ENCODE data around the gene PRKAB1.

The PRKAB1 gene

GRCh38 chr12:119714614-119715267, 46.8 kb downstream of the PRKAB1 start:
- peak; percentile 28 for DNase-seq

GRCh38 chr12:119715268-119715620, 47.3 kb downstream of the PRKAB1 start:
- no peak for DNase-seq

GRCh38 chr12:119718141-119718540, 50.2 kb downstream of the PRKAB1 start:
- no peak for DNase-seq

- DNase-seq: no peak
Measured at GRCh38 chr12:119720349-119720748, 52.4 kb downstream of the PRKAB1 start.

GRCh38 chr12:119721306-119721705, 53.4 kb downstream of the PRKAB1 start:
- no peak for DNase-seq

GRCh38 chr12:119725523-119725922, 57.6 kb downstream of the PRKAB1 start:
- DNase-seq: no peak

- no peak for DNase-seq
Measured at GRCh38 chr12:119727600-119728443, 59.9 kb downstream of the PRKAB1 start.

- DNase-seq: no peak
Measured at GRCh38 chr12:119728444-119728745, 60.5 kb downstream of the PRKAB1 start.

GRCh38 chr12:119729871-119730270, 61.9 kb downstream of the PRKAB1 start:
- DNase-seq: no peak

- DNase-seq: no peak
Measured at GRCh38 chr12:119730381-119730780, 62.4 kb downstream of the PRKAB1 start.

All from hematopoietic multipotent progenitor cell treated with erythropoietin and hydrocortisone succinate and interleukin-3 and kit ligand, for 8 days (in vitro differentiated cells).